SKM-1 treated with dmso at 0.1 percent for 144 hours (cell line): ENCODE data around the gene PNLIPRP2.

Source experiments
- DNase-seq: peaks from one replicate; lab custom pipeline; 2025; ENCODE audit not compliant: unreplicated experiment; lab: John Stamatoyannopoulos, UW

Gene PNLIPRP2

GRCh38 chr10:116654816-116655215, 34.1 kb downstream of the PNLIPRP2 start:
- peak; percentile 10 for DNase-seq

- no peak for DNase-seq
Measured at GRCh38 chr10:116655568-116655967, 34.8 kb downstream of the PNLIPRP2 start.

- DNase-seq = no peak
Measured at GRCh38 chr10:116656044-116656443, 35.3 kb downstream of the PNLIPRP2 start.

GRCh38 chr10:116657863-116658551, 37.3 kb downstream of the PNLIPRP2 start:
- DNase-seq = no peak

- DNase-seq = no peak
Measured at GRCh38 chr10:116659049-116659670, 38.4 kb downstream of the PNLIPRP2 start.

GRCh38 chr10:116660860-116661259, 40.1 kb downstream of the PNLIPRP2 start:
- no peak for DNase-seq

GRCh38 chr10:116663342-116663741, 42.6 kb downstream of the PNLIPRP2 start:
- no peak for DNase-seq

- no peak for DNase-seq
Measured at GRCh38 chr10:116664631-116665030, 43.9 kb downstream of the PNLIPRP2 start.

- no peak for DNase-seq
Measured at GRCh38 chr10:116665541-116666125, 44.9 kb downstream of the PNLIPRP2 start.

- DNase-seq = no peak
Measured at GRCh38 chr10:116667484-116667883, 46.7 kb downstream of the PNLIPRP2 start.

- DNase-seq = no peak
Measured at GRCh38 chr10:116668018-116668417, 47.3 kb downstream of the PNLIPRP2 start.

- DNase-seq = no peak
Measured at GRCh38 chr10:116668446-116668845, 47.7 kb downstream of the PNLIPRP2 start.

- no peak for DNase-seq
Measured at GRCh38 chr10:116669080-116669479, 48.3 kb downstream of the PNLIPRP2 start.

- no peak for DNase-seq
Measured at GRCh38 chr10:116669832-116670644, 49.3 kb downstream of the PNLIPRP2 start.

- no peak for DNase-seq
Measured at GRCh38 chr10:116670706-116671105, 50.0 kb downstream of the PNLIPRP2 start.

GRCh38 chr10:116671274-116671926, 50.6 kb downstream of the PNLIPRP2 start:
- DNase-seq = no peak

- DNase-seq = no peak
Measured at GRCh38 chr10:116672891-116673290, 52.1 kb downstream of the PNLIPRP2 start.

- DNase-seq = no peak
Measured at GRCh38 chr10:116673866-116674265, 53.1 kb downstream of the PNLIPRP2 start.

- DNase-seq = no peak
Measured at GRCh38 chr10:116674901-116675423, 54.2 kb downstream of the PNLIPRP2 start.

- no peak for DNase-seq
Measured at GRCh38 chr10:116676118-116676517, 55.4 kb downstream of the PNLIPRP2 start.

- no peak for DNase-seq
Measured at GRCh38 chr10:116676633-116677032, 55.9 kb downstream of the PNLIPRP2 start.
